HG02759 (cell line): ENCODE results near the gene ZNF497.
A peak's percentile ranks its signal among the peaks of the same experiment; 100 is the strongest.
"Not testable (repeated sequence)": the region's sequence is repeated elsewhere in the genome, so short reads cannot be mapped to it uniquely, and the experiment has no call there.

Source experiments
- ATAC-seq: cut with Tn5 transposase; IDR thresholded peaks from one replicate; pipeline ENCODE4 v1.9.1; 2021; ENCODE audit warnings: mild to moderate bottlenecking, moderate library complexity; ENCODE audit not compliant: unreplicated experiment

The ZNF497 gene

GRCh38 chr19:58394821-58395219, 32.3 kb upstream of the ZNF497 start:
- ATAC-seq = no peak

GRCh38 chr19:58393725-58394033, 31.1 kb upstream of the ZNF497 start:
- ATAC-seq = no peak

- no peak for ATAC-seq
Measured at GRCh38 chr19:58392945-58393724, 30.6 kb upstream of the ZNF497 start.

- ATAC-seq = no peak
Measured at GRCh38 chr19:58388175-58388526, 25.6 kb upstream of the ZNF497 start.

- no peak for ATAC-seq
Measured at GRCh38 chr19:58387338-58388174, 25.0 kb upstream of the ZNF497 start.

- ATAC-seq = peak; percentile 83
Measured at GRCh38 chr19:58386576-58387337, 24.2 kb upstream of the ZNF497 start, which contains the start of gene RPS5. Gene RPS5 (plus strand): TSS chr19:58387269. CDS start chr19:58388138, 869 bp downstream.

- no peak for ATAC-seq
Measured at GRCh38 chr19:58385891-58386575, 23.5 kb upstream of the ZNF497 start.

- no peak for ATAC-seq
Measured at GRCh38 chr19:58385313-58385890, 22.9 kb upstream of the ZNF497 start.

GRCh38 chr19:58382997-58383603, 20.5 kb upstream of the ZNF497 start:
- no peak for ATAC-seq

- no peak for ATAC-seq
Measured at GRCh38 chr19:58381460-58382212, 19.1 kb upstream of the ZNF497 start.

GRCh38 chr19:58380662-58381459, 18.3 kb upstream of the ZNF497 start, which contains the start of gene ZNF837:
Gene ZNF837 (minus strand): TSS chr19:58381030. CDS start chr19:58369332, 11,698 bp downstream.
- peak; percentile 85 for ATAC-seq

GRCh38 chr19:58380037-58380661, 17.6 kb upstream of the ZNF497 start:
- ATAC-seq = no peak

- no peak for ATAC-seq
Measured at GRCh38 chr19:58379246-58379645, 16.7 kb upstream of the ZNF497 start.

- not testable (repeated sequence) for ATAC-seq
Measured at GRCh38 chr19:58376724-58377123, 14.2 kb upstream of the ZNF497 start.

- ATAC-seq = no peak
Measured at GRCh38 chr19:58374200-58374599, 11.6 kb upstream of the ZNF497 start.

GRCh38 chr19:58372311-58373133, 10.0 kb upstream of the ZNF497 start:
- no peak for ATAC-seq
